HG03460 (cell line): ENCODE data around the gene TGFB1I1.
A peak's percentile ranks its signal among the peaks of the same experiment; 100 is the strongest.
"Not testable (repeated sequence)": the region's sequence is repeated elsewhere in the genome, so short reads cannot be mapped to it uniquely, and the experiment has no call there.

ENCODE experiments used
- ATAC-seq: cut with Tn5 transposase; IDR thresholded peaks from one replicate; pipeline ENCODE4 v1.9.1; 2021; ENCODE audit not compliant: unreplicated experiment

The TGFB1I1 gene

DNA sequence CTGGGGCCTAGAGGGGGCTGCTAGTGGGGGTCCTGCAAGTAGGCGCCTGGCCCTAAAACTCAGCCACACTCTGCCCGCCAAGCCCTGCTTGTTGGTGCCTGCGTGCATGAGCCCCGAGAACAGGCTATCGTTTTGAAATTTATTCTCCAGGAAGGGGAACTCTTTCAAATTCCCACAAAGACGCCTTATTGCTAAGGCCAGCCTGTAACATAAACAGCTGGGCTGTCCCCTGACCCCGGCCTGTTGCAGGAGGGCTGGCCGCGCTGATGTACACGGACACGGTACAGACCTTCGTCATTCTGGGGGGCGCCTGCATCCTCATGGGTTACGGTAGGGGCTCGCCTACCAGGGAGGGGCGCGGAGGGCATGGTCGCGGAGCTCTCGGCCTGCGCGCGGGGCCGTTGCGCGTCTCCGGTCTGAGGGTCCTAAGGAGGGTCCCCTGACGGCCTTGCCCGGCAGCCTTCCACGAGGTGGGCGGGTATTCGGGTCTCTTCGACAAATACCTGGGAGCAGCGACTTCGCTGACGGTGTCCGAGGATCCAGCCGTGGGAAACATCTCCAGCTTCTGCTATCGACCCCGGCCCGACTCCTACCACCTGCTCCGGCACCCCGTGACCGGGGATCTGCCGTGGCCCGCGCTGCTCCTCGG lies 15.2 kb downstream of the TGFB1I1 start:
- ATAC-seq, result no peak

DNA sequence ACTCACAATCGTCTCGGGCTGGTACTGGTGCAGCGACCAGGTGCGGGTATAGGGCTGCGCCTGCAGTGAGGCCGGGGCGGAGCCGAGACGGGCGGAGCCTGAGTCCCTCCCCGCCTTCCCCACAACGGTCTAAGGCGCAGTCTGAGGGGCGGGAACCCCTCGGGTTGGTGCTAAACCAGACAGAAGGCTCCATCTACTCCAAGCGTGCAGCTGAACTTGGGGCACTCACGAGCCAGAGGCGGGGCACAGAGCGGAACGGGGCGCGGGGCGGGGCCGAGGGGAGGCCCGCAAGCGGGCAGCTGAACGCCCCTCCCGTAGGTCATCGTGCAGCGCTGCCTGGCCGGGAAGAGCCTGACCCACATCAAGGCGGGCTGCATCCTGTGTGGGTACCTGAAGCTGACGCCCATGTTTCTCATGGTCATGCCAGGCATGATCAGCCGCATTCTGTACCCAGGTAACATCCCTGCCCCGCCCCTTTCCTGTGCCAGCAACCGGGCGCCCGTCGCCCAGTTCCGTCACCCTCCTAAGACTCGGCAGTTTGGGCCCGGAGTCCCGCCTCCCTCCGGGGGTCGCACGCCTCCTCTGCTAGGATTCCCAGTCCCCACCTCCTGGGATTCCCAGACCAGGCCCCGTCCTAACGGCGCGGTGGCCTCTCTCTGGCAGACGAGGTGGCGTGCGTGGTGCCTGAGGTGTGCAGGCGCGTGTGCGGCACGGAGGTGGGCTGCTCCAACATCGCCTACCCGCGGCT lies 15.9 kb downstream of the TGFB1I1 start:
- ATAC-seq, result peak; percentile 80

DNA sequence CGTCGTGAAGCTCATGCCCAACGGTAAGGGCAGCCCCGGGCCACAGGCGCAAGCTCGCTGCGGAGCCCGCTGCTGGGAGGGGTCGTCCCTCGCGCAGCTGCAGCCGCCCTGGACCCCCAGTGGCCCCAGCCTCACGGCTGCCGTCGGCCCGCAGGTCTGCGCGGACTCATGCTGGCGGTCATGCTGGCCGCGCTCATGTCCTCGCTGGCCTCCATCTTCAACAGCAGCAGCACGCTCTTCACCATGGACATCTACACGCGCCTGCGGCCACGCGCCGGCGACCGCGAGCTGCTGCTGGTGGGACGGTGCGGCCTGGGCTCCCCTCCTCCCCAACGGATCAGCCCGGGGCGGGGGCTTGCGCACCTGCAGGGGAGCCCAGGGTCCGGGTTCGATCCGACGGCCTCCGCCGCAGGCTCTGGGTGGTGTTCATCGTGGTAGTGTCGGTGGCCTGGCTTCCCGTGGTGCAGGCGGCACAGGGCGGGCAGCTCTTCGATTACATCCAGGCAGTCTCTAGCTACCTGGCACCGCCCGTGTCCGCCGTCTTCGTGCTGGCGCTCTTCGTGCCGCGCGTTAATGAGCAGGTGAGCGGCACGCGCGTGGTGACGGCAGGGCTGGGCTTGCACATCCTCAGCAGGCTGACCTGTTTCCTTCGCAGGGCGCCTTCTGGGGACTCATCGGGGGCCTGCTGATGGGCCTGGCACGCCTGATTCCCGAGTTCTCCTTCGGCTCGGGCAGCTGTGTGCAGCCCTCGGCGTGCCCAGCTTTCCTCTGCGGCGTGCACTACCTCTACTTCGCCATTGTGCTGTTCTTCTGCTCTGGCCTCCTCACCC lies 16.7 kb downstream of the TGFB1I1 start:
- no peak for ATAC-seq

DNA sequence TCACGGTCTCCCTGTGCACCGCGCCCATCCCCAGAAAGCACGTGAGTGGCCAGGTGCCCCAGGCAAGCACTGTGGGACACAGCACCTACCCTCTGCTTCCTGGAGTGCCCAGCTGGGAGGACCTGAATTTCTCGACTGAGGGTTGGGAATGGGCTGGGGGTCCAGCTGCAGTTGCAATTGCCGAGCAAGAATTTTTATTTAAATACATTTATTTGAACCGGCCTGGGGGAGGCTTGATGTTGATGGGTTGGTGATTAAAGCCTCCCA lies 17.3 kb downstream of the TGFB1I1 start:
- no peak for ATAC-seq

DNA sequence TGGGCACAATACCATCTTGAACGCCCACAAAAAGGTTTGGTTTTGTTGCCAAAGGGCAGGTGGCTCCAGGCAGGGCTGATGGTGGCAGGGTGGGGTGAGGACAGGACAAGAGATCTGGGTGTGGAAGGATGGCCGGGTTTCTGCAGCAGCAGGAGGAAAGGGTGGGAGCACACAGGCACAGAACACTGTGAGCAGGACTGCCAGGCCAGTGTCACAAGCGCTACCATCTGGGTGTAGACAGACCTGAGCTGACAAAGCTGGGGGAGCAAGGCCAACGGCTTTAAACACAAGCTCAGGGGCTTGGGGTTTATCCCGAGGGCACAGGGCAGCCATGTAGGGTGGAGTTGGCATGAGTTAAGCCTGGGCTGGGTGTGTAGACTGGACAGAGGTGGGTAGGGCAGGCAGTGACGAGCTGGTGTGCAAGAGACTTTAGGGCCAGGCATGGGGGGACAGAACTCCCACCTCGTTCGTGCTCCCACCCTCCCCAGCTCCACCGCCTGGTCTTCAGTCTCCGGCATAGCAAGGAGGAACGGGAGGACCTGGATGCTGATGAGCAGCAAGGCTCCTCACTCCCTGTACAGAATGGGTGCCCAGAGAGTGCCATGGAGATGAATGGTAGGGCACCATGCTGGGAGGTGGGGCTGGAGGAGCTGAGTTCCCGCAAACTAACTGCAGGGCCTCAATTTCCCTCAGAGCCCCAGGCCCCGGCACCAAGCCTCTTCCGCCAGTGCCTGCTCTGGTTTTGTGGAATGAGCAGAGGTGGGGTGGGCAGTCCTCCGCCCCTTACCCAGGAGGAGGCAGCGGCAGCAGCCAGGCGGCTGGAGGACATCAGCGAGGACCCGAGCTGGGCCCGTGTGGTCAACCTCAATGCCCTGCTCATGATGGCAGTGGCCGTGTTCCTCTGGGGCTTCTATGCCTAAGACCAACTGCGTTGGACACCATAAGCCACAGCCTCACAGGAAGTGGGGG lies 17.9 kb downstream of the TGFB1I1 start:
- ATAC-seq, result no peak

DNA sequence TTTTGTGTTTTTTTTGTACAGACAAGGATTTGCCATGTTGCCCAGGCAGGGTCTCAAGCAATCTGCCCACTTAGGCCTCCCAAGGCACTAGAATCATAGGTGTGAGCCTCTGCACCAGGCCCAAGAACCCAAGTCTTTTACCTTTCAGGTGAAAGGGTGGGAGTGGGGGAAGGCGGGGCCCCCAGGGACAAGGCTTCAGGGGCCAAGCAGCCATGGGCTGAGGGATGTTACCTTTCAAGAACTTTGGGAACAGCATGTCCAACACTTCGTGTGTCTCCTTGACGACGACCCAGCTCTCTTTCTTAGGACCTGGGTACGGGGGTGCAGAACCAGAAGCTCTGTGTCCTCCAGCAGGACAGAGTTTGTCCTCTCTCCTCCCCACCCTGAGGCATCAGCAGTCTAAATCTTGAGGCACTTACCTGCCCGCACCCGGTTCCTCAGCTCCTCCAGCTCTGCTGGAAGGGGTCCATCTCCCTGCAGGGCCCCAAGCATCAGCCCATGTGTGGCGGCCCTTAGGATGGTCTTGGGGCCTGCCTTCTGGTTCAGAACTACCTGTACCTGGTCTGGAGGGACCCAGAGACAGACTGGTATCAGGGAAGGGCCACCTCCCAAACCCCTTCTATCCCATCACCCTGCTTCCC lies 19.9 kb downstream of the TGFB1I1 start:
- ATAC-seq, result no peak

DNA sequence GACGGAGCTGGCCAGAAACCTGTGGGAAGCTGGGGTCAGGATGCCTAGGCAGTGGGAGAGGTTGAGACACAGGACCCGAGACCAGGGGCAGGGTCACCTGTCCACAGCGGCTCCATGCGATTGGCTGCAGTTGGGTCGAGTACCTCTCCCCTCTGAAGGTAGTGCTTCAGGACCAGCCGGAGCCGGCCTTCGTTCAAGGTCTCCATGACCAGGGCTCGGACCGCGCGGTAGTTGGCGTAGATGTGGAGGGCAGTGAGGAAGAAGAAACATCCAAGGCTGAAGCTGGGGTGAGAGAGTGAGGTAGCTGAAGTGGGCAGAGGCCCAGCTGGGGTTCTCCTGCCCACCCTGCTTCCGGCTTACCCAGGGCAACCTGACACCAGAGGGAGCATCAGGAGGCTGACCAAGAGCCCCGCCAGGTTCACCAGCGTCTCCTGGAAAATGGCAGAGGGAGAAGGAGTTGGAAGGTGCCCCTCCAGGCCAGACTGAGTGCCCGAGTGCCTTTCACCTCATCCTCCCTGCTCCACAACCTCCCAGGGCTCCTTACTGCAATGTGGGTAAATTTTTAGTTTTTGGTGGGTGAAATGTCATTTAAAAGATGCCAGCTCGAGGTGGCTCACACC lies 21.7 kb downstream of the TGFB1I1 start:
- ATAC-seq, result no peak

DNA sequence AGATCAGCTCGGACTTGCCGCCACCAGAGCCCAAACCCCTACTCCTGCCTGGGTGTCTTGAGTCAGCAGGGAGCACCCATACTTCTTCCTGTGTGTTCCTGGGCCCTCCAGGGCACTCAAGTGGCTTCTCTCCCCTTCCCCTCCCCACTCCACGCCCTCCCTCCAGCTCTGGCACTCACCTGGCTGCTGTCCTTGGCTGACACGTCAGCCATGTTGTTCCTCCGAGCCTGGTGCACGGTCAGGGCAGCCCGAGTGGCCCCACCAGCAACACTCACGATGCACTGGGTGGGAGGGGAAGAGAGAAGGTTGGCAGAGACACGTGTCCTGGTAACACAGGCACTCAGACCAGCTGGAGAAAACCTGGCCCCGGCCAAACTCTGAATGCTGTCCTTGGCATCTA lies 24.7 kb downstream of the TGFB1I1 start:
- no peak for ATAC-seq

DNA sequence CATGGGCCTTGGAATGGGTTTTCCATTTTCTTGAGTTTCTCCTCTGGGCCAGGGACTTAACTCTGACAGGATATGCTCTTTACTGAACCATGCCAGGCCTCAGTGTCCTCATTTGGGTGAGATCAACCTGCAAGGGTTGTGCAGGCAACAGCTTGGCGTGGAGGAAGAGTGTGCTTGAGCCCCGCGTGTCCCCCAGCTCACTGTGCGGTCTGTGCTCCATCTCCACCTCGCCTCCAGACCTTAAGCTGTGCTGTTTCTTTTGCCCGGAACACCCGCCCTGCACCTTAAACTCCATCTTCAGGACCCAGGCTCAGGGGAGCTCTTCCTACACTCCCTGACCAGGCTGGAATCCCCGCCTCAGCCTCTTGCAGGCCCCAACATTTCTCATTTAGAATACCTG lies 26.5 kb downstream of the TGFB1I1 start:
- no peak for ATAC-seq

DNA sequence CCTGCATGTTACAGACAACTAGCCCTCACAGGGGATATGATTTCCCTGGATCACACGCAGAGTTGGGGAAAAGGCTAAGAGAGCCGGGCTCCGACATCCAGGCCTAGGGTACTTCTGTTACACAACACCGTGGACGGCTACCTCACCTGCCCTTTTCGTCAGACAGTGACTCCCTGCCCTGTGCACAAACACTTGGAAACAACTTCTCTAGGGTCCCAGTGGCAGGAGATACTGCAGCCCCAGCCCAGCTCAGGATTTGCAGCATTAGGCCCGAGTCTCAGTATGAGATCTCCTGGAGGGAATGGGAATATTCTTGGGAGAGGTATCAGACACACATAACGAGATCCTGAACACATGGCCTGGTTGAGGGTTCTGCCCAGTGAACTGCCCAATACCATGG lies 28.0 kb downstream of the TGFB1I1 start:
- ATAC-seq, result no peak

DNA sequence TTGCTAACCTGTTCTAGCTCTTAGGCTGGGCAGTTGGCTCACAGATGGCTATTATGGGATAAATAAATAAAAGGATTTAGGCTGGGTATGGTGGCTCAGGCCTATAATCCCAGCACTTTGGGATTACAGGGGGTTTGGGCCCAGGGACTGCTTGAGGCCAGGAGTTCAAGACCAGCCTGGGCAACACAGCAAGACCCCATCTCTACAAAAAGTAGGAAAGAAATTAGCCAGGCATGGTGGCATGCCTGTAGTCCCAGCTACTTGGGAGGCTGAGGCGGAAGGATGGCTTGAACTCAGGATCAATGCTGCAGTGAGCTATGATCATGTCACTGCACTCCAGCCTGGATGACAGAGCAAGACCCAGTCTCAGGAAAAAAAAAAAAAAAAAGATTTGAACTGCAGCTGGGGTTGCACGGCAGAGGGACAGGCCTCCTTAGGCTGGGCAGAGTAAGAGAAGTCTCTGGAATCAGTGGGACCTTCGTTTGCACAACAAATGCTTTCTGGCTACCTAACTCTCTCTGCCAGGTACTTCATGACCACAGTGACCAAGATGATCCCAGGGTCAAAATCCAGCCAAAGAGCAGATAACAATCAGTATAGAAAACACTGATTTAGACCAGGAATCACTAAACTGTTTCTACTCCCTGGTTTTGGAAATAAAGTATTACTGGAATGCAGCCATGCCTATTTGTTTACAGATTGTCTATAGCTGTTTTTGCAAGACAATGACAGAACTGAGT lies 29.4 kb downstream of the TGFB1I1 start:
- no peak for ATAC-seq

DNA sequence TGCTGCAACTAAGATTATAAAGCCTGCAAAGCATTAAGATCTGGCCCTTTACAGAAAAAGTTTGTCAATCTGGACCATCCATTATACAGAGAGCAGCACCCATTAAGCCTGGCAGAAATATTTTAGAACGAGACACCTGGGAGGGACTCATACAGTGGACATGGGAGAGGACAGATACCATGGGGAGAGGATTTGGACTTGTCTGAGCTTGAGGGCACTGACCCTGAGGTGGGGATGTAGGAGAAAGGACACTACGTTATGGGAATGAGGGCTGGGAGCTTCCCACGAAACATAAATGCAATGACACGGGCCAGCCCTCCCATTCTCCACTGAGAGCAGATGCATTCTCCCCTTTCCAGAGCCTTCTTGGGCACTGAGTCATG lies 30.0 kb downstream of the TGFB1I1 start:
- no peak for ATAC-seq

DNA sequence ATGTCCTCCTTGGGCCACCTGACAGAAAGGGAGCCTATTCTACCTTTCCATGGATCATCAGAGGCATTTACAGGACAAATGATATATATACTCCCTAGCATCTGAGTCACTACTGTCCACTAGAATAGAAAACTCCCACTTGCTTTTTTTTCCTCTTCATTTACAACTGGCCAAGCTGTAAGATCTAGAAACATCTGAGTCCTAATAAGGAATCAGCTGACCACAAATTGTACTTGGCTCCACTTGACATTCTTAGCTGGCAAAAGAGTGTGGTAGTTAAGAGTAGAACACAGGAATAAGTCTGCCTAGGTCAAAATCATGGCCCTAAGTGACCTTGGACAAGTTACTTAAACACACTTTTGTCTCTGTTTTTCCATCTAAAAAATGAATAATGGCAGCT lies 31.0 kb downstream of the TGFB1I1 start:
- ATAC-seq, result no peak

DNA sequence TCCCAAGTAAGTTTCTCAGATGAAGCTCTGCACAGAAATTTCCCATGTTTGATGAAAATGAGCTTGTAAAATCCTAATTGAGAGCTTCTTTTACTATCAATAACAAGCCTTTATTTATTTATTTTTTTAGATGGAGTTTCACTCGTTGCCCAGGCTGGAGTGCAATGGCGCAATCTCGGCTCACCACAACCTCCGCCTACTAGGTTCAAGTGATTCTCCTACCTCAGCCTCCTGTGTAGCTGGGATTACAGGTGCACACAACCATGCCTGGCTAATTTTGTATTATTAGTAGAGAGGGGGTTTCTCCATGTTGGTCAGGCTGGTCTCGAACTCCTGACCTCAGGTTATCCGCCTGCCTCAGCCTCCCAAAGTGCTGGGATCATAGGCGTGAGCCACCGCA lies 31.6 kb downstream of the TGFB1I1 start:
- ATAC-seq, result not testable (repeated sequence)

DNA sequence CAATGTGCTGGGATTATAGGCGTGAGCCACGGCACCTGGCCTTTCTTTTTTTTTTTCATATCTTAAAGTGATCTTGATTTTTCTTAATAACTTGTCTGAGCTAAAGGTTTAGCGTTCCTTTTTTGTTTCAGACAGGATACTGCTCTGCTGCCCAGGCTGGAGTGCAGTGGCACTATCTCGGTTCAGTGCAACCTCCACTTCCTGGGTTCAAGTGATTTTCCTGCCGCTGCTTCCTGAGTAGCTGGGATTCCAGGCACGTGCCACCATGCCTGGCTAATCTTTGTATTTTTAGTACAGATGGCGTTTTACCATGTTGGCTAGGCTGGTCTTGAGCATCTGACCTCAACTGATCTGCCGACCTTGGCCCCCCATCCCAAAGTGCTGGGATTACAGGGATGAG lies 32.2 kb downstream of the TGFB1I1 start:
- no peak for ATAC-seq

DNA sequence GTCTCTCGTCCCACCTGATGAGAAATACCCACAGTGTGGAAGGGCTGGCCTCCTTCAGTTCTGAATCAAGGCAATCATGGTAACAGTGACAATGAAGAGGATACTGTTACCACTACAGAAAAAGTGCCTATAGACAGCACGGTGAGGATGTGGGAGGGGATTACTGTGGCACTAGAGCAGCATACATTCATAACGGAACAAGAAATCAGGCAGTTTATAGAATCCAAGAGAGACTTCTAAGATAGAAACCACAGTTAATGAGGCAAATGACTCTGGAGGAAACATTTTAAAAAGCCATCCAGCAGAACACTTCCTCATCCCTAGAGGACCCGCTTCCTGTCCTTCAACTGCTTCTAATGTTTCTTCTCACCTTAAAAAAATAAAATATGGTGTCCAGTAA lies 33.5 kb downstream of the TGFB1I1 start:
- ATAC-seq, result peak; percentile 36

DNA sequence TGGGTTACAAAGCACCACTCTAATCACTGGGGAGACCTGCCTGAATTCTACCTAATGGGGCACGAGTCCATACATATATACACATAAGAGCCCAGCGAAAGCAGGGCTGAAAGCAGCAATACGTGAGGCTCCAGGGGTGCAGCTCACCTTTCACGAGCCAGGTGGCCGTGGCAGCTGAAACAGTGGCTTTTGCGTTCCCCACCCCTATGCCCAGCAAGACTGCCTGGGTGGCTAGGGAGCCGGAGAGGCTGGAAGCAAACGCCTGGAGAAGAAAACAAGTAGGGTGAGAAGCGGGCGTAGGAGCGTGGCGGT lies 35.6 kb downstream of the TGFB1I1 start:
- no peak for ATAC-seq

DNA sequence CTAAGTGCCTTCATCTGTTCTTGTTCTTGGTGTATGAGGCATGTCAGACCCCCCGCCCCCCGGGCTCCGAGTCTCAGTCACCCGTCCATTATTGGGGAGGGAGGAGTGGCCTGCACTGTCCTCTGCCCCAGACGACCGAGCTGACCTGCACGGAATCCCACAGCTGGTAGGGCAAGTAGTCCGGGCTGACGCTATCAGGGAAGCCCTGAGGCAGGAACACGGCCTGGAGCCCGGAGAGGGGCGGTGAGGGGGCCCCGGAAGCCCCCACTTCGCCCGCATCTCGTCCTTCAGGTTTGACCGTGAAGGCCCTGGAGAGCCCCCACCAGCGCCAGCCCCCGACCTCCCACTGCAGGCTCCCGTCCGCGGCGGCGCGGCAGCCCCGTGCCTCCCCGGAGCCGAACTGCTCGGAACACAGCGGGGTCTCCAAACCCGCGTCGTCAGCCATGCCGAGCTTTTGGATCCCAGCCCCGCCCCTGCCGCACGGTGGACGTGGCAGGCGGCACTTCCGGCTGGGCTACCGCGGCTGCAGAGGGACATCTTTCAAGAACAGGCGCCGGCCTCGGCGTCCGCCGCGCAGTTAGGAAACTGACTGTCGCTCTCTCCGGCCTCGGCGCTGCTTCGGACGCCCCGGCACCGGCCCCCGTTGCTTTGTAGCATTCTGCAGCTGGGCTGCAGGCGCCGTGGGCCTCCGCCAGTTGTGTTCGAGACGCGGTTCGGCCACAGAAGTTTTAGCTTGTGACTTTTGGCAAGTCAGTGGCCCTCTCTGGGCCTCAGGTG lies 36.2 kb downstream of the TGFB1I1 start, which contains the start of gene RUSF1:
Gene RUSF1, minus strand, starts transcription at position 463 of the 777 bp plus-strand sequence. Its CDS starts 18 bp downstream, at position 445.
- ATAC-seq, result peak; percentile 88

DNA sequence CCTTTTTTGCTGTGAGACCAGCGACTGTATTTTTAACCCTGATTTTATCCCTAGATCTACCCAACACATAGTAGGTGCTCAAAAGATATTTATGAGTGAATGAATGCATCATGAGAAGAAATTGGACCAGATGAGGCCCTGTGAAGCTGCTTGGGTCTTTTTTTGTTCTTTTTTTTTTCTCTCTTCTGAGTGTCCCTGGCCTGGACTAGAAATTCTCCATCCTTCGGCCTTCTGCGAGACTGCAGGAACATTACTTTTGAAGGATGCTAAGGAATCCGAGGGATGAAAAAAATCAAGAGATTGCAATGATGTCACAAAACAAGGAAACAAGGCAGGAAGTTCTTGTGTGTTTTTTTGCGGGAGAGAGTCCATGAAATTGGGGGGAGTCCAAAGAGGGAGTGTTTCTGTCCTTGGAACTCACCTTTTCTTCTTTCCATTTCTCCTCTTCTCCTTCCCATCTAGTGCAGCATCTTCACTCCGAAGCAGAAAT lies 36.8 kb downstream of the TGFB1I1 start:
- no peak for ATAC-seq
